OCI-LY7 (cell line): ENCODE results near the gene ZNF728.

Experiments used
- EZH2phosphoT487 ChIP-seq: fragments of 200-600 bp; sonication (generic); IDR thresholded peaks from 2 replicates; pipeline ENCODE4 v1.6.1; 2018; ENCODE audit warnings: low read depth, borderline replicate concordance, mild to moderate bottlenecking, mixed run types, antibody characterized with exemption, low read length, moderate library complexity, mixed read lengths
- TF ChIP-seq, protein P1 (sequence below): fragments of 200-600 bp; sonication (generic); conservative IDR thresholded peaks from 2 replicates; pipeline ENCODE4 v1.5.1; 2014; ENCODE audit warnings: mild to moderate bottlenecking, antibody characterized with exemption, low read length, moderate library complexity, mixed read lengths

DNA sequence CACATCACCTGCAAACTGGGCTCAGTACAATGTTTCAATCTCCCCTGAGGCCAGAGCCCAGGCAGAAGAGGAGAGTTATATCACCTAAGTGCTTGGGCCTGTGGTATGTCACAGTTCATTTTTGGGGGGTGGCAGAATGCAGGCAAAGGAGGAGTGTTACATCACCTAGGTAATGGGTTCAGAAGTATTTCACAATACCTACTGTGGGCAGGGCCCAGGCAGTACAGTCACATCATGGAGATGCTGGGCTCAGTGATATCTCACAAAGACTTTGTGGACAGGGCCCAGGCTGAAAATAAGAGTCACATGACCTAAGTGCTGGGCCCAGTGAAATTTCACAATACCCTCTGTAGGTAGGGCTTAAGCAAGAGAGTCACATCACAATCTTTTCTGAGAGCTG lies 12.7 kb upstream of the ZNF728 start:
- TF ChIP-seq, protein P1, sequence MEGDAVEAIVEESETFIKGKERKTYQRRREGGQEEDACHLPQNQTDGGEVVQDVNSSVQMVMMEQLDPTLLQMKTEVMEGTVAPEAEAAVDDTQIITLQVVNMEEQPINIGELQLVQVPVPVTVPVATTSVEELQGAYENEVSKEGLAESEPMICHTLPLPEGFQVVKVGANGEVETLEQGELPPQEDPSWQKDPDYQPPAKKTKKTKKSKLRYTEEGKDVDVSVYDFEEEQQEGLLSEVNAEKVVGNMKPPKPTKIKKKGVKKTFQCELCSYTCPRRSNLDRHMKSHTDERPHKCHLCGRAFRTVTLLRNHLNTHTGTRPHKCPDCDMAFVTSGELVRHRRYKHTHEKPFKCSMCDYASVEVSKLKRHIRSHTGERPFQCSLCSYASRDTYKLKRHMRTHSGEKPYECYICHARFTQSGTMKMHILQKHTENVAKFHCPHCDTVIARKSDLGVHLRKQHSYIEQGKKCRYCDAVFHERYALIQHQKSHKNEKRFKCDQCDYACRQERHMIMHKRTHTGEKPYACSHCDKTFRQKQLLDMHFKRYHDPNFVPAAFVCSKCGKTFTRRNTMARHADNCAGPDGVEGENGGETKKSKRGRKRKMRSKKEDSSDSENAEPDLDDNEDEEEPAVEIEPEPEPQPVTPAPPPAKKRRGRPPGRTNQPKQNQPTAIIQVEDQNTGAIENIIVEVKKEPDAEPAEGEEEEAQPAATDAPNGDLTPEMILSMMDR: no peak
- no peak for TF ChIP-seq EZH2phosphoT487
